ENCODE data around the gene BCL7A.

The BCL7A gene

DNA sequence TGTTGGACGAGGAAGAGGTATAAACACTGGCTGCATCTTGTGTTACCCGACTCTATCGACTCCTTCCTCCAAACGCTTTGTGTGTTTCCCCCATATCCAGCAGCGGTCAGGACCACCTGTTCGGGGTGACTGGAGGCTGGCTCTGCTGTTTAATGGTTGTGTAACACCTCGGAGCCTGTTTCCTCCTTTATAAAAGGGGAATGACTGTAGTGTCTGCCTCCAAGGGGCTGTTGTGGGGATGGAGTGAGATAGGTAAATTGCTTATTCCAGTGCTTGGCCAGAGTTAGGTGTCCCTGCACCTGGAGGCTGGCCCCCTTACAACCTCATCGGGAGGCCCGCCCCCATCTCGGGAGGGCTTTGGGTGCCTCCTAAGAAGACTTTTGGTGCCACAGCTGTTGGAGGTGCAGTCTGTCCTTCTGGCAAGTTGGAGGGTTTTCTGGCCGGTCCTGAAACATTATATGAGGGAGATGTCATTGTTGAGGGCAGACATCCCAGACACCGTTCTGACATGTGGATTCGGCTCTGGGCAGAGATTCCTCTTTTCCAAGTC, 57.9 kb downstream of the BCL7A start:
- peak; percentile 33 for DNase-seq

DNA sequence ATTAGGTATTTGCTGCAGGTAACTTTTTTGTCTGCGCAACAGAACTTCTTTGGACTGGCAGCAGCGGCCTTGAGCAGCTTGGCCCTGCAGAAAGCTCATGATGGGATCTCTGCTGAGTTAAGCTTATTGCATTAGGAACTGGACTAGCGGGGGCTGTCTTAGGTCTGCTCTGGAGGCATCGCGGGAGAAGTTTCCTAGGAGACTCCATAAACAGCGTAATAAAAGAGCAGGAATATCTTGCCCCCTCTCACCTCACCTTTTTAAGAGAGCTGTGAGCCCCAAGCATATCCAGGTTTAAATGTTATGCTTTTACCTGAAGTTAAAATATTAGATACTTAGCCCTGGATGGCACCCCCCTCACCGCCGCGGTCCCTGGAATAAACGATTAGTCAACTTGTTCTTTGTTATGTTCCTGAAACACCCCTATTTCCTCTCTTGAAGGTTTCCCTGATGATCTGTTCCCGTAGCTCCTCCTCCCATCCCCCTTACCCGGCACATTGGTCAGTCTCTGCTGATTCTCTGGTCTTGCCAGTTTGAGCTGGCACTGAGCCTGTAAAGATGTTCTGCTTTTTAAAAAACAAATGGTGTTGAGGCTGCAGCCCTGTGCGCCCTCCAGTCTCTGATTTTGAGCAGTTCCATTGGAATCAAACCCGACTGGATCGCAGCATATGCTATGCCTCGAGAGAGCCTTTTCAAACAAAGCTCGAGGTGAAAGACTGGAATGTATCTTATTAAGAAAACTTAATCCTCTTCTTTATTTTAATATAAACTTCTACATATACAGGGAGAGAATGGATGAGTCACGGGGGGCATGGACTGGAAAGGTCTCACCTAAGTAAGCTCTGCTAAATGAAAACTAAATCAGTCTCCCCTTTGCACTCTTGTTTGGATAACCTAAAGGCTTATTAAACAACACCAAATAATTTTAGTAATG, 58.7 kb downstream of the BCL7A start:
- DNase-seq: peak; percentile 87

GRCh38 chr12:122081083-122081696, 59.5 kb downstream of the BCL7A start:
- DNase-seq: no peak

- peak; percentile 65 for DNase-seq
Measured at GRCh38 chr12:122081697-122082221, 60.1 kb downstream of the BCL7A start.

- peak; percentile 91 for DNase-seq
Measured at GRCh38 chr12:122082621-122083356, 61.1 kb downstream of the BCL7A start.

- no peak for DNase-seq
Measured at GRCh38 chr12:122084857-122085405, 63.2 kb downstream of the BCL7A start.

DNA sequence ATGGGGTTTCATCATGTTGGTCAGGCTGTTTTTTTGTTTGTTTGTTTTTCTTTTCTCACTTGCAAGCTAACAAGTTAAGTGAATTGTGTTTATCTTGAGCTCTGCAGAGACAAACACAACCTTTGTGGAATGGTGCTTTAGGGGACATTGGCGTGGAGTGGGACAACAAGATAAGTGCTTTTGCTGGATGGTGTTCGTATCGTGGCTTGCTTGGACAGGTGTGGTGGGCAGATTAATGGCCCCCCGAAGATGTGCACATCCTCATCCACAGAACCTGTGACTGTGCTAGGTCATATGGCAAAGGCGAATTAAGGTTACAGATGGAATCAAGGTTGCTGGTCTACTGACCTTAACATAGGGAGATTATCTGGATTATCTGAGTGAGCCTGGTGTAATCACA, 63.9 kb downstream of the BCL7A start:
- peak; percentile 85 for DNase-seq

DNA sequence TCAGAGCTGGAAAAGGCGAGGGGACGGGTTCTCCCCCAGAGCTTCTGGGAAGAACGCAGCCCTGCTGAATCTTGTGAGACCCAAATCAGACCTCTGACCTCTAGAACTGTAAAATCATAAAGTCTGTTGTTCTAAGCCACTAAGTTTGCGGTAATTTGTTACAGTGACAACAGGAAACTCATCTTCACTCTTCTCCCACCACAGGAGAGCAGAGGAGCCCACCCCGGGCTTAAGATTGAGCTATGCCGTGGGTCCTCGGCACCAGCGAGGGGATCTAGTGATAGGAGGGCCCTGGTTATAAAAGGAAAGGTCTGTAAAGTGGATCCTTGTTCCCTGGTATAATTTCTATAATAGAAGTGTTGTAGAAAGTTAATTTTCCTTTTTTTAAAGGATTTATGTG, 64.4 kb downstream of the BCL7A start:
- no peak for DNase-seq

- no peak for DNase-seq
Measured at GRCh38 chr12:122086641-122087285, 65.1 kb downstream of the BCL7A start.

GRCh38 chr12:122087431-122088178, 65.9 kb downstream of the BCL7A start:
- no peak for DNase-seq

GRCh38 chr12:122088179-122088810, 66.6 kb downstream of the BCL7A start:
- no peak for DNase-seq

DNA sequence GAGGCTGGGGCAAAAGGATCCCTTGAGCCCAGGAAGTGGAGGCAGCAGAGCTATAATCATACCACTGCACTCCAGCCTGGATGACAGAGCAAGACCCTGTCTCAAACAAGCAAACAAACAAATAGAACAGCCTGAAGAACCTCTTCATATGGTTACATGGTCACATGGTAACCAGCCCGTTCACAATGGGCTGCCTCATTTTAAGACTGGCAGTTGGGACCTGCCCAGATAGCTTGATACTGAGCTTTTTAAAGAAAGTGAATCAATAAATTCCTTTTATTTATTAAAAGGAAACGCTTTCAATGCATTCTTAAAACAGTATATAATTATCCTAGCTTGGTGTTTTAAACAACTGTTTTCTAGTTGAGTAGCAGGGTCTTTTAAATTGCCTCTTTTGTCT, 67.4 kb downstream of the BCL7A start:
- peak; percentile 56 for DNase-seq

DNA sequence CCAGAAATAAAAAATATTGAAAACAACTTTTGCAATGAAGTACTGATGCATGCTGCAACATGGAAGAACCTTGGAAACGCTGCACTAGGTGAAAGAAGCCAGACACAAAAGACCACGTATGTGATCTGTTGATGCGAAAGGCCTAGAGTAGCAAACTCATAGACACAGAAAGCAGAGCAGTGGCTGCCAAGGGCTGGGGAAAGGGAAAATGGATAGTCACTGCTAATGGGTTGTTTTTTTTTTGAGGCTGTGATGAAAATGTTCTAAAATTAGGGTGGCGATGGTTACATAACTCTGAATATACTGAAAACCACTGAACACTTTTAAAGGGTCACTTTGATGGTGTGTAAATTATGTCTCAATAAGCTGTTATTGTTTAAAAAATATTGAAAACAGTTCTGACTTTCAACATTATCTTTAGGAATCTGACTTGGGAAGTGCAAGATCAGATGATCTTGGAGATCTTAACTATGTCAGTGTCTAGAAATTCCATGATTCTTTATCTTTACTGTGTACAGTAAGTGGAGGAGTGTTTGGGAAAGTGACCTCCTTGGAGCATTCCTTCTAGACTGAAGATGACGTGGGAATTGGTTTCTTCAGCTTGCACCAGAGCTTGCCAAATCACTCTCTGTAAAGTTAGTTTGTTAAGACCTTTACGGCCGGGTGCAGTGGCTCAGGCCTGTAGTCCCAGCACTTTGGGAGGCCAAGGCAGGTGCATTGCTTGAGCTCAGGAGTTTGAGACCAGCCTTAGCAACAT, 69.3 kb downstream of the BCL7A start:
- DNase-seq: no peak

DNA sequence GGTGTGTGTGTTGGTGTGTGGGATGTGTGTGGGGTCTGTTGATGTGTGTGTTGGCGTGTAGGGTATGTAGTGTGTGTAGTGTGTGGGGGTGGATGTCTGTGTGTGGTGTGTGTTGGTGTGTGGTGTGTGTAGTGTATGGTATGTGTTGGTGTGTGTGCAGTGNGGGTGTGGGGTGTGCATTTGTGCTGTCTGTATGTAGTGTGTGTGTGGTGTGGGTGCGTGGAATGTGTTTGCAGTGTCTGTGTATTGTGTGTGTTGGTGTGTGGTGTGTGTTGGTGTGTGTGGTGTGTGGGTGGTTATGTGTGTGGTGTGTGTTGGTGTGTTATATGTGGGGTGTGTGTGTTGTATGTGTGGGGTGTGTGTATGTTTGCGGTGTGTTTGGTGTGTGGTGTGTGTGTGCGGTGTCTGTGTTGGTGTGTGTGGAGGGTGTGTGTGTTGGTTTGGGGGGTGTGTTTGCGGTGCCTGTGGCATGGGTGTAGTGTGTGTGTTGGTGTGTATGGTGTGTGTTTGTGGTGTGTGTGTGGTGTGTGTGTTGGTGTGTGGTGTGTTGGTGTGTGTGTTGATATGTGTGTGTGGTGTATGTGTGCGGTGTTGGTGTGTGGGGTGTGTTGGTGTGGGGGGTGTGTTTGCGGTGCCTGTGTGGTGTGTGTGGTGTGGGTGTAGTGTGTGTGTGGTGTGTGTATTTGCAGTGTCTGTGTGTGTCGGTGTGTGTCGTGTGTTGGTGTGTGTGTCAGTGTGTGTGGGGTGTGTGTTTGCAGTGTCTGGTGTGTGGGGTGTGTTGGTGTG, 71.6 kb downstream of the BCL7A start:
- DNase-seq: no peak

DNA sequence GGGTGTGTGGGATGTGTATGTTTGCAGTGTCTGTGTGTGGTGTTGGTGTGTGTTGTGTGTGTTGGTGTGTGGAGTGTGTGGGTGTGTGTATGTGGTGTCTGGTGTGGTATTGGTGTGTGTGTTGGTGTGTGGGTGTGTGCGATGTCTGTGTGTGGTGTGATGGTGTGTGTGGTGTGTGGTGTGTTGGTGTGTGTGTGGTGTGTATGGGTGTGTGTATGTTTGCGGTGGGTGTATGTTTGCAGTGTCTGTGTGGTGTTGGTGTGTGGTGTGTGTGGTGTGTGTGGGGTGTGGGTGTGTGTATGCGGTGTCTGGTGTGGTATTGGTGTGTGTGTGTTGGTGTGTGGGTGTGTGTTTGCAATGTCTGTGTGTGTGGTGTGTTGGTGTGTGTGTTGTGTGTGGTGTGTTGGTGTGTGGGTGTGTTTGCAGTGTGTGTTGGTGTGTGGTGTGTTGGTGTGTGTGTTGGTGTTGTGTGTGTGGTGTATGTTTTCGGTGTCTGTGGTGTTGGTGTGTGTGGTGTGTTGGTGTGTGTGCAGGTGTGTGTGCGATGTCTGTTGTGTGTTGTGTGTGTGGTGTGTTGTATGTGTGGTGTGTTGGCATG, 72.6 kb downstream of the BCL7A start:
- DNase-seq: no peak

- peak; percentile 57 for DNase-seq
Measured at GRCh38 chr12:122094735-122095631, 73.3 kb downstream of the BCL7A start.

- no peak for DNase-seq
Measured at GRCh38 chr12:122096014-122096413, 74.3 kb downstream of the BCL7A start.

All from hematopoietic multipotent progenitor cell treated with erythropoietin and hydrocortisone succinate and interleukin-3 and kit ligand, for 8 days (in vitro differentiated cells).